Measurements from ENCODE around the gene LRBA. TPM values are rescaled to one million over a fixed set of nuclear protein-coding genes. Genes with fewer than 3 reads are reported as not detected.

Gene LRBA
- total RNA-seq, 1 experiment from 2014 or later, result 55.3 TPM

DNA sequence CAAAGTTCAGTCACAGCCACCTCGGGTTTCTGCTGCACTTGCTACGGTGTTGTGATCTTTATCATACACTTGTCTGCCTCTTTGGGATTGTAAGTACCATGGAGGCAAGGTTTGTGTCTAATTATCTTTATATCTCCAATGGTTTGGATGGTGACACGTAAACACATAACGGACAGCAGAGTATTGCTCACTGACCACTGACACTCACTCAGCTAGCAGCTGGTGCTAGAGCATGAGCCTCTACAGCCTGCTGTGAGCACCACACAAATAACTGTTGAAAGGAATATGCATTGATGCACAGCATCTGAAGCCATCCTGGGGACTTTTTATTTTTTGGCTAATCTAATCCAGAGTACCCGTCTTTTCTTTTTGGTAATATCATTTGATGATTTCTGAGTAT is 780.8 kb downstream of the LRBA start:
- no peak overlapping the region for H2BK5ac ChIP-seq (ENCODE audit: insufficient read length, low read length)
- no peak overlapping the region for H4K8ac ChIP-seq (replicated peaks; ENCODE audit: insufficient read length, low read depth, low read length)
- peaks cover 23 to 25% of the 10 kb centered on the region in 2 experiments for H3K4me1 Mint-ChIP-seq
- H2AFZ ChIP-seq (ENCODE audit: low read length), result no peak overlapping the region
- H2AK5ac ChIP-seq (ENCODE audit: insufficient read length, low read length), result no peak overlapping the region
- H3K23ac ChIP-seq (ENCODE audit: insufficient read length, low read depth, low read length), result no peak overlapping the region
- H3K79me2 ChIP-seq (ENCODE audit: insufficient read depth, low read length), result no peaks in the 10 kb centered on the region
- H3K27ac Mint-ChIP-seq, result no peak overlapping the region
- H2BK120ac ChIP-seq (ENCODE audit: low read depth, low read length, poor library complexity, severe bottlenecking), result no peak overlapping the region
- H3K4ac ChIP-seq (ENCODE audit: low read depth, low read length), result no peak overlapping the region
- H3T11ph ChIP-seq (ENCODE audit: low read length), result no peak overlapping the region
- DNase-seq, result no peak
- no peak overlapping the region for H4K91ac ChIP-seq (ENCODE audit: insufficient read length, low read depth, low read length)
- H3K9ac ChIP-seq (ENCODE audit: extremely low read depth, insufficient read length, low read length), result no peak overlapping the region
- no peaks in the 10 kb centered on the region; the same call in 1 of the 2 replicates for H3K4me1 ChIP-seq (ENCODE audit: insufficient read depth, low read length)
- no peak overlapping the region for H3K14ac ChIP-seq (ENCODE audit: insufficient read depth, low read length)
- no peak overlapping the region for H3K4me3 Mint-ChIP-seq
- no CpG with 5 or more reads among the region's 5 CpGs for WGBS (ENCODE audit: extremely low coverage, insufficient read length, low lambda C conversion rate)
- TF ChIP-seq, protein P1, sequence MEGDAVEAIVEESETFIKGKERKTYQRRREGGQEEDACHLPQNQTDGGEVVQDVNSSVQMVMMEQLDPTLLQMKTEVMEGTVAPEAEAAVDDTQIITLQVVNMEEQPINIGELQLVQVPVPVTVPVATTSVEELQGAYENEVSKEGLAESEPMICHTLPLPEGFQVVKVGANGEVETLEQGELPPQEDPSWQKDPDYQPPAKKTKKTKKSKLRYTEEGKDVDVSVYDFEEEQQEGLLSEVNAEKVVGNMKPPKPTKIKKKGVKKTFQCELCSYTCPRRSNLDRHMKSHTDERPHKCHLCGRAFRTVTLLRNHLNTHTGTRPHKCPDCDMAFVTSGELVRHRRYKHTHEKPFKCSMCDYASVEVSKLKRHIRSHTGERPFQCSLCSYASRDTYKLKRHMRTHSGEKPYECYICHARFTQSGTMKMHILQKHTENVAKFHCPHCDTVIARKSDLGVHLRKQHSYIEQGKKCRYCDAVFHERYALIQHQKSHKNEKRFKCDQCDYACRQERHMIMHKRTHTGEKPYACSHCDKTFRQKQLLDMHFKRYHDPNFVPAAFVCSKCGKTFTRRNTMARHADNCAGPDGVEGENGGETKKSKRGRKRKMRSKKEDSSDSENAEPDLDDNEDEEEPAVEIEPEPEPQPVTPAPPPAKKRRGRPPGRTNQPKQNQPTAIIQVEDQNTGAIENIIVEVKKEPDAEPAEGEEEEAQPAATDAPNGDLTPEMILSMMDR (conservative IDR thresholded peaks at IDR 0.05), result no peak
- H3K27me3 Mint-ChIP-seq (ENCODE audit: low read depth), result no peaks in the 10 kb centered on the region
- no peak overlapping the region for H2BK20ac ChIP-seq (ENCODE audit: low read depth, low read length, poor library complexity, severe bottlenecking)
- no peak overlapping the region for H3K4me2 ChIP-seq (ENCODE audit: insufficient read depth, insufficient read length, low read length)
- no peaks in the 10 kb centered on the region for H3K27me3 ChIP-seq (ENCODE audit: insufficient read depth, low read length)
- H2BK12ac ChIP-seq (ENCODE audit: insufficient read length, low read depth, low read length), result no peak overlapping the region
- no peak overlapping the region for H2BK15ac ChIP-seq (ENCODE audit: low read depth, low read length)
- H3K79me1 ChIP-seq (ENCODE audit: insufficient read depth, low read depth, low read length, poor library complexity, severe bottlenecking), result no peaks in the 10 kb centered on the region
- no peak overlapping the region for H3K27ac ChIP-seq (ENCODE audit: insufficient read length, low read depth, low read length)
- no peaks in the 10 kb centered on the region for H3K9me3 Mint-ChIP-seq
- H3K23me2 ChIP-seq (ENCODE audit: insufficient read length, low read depth, low read length, poor library complexity, severe bottlenecking), result no peaks in the 10 kb centered on the region
- H4K5ac ChIP-seq (ENCODE audit: insufficient read length, low read depth, low read length), result no peak overlapping the region
- no peaks in the 10 kb centered on the region for H3K9me3 ChIP-seq (ENCODE audit: control insufficient read depth, low read depth, low read length)
- no peak overlapping the region for H3K56ac ChIP-seq (ENCODE audit: insufficient read length, low read depth, low read length)
- no peaks in the 10 kb centered on the region for H3K36me3 Mint-ChIP-seq (ENCODE audit: insufficient read depth in 1 of 3, low read depth in 3 of 3)
- no peaks in the 10 kb centered on the region for H4K20me1 ChIP-seq (ENCODE audit: control insufficient read depth, insufficient read depth, insufficient read length)
- H3K18ac ChIP-seq (ENCODE audit: insufficient read length, low read depth, low read length), result no peak overlapping the region
